ENCODE data around the gene PEX19. TPM values are rescaled to one million over a fixed set of nuclear protein-coding genes. Genes with fewer than 3 reads are reported as not detected.

PEX19 gene
- polyA plus RNA-seq, 1 donor from 2014 or later, result 51.6 TPM

DNA sequence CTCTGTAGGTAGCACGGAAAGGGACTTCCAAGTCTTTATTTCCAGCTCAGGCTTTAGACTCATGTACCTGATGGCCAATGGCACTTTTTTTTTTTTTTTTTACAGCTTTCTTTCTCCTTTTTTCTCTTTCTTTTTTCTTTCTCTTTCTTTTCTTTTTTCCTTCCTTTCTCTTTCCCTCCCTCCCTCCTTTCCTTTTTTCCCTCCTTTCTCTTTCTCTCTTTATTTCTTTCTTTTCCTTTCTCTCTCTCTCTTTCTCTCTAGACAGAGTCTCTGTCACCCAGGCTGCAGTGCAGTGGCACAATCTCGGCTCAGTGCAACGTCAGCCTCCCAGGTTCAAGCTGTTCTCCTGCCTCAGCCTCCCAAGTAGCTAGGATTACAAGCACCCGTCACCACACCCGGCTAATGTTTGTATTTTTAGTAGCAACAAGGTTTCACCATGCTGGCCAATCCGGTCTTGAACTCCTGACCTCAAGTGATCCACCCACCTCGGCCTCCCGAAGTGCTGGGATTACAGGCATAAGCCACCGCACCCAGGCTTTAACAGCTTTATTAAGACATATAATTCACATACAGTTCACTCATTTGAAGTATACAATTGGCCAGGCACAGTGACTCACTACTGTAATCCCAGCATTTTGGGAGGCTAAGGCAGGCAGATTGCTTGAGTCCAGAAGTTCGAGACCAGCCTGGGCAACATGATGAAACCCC lies 17.5 kb downstream of the PEX19 start:
- no peak for TF ChIP-seq EP300 (conservative IDR thresholded peaks at IDR 0.05; ENCODE audit: poor library complexity, severe bottlenecking)
- no peak for TF ChIP-seq SMC3 (conservative IDR thresholded peaks at IDR 0.05; ENCODE audit: poor library complexity)
- no peak for TF ChIP-seq EZH2 (IDR thresholded peaks at IDR 0.05; ENCODE audit: borderline replicate concordance, insufficient read depth, low read length, poor library complexity, severe bottlenecking)
- TF ChIP-seq REST (IDR thresholded peaks at IDR 0.05; ENCODE audit: borderline replicate concordance), result no peak
- no peak for TF ChIP-seq RAD21 (conservative IDR thresholded peaks at IDR 0.05)
- TF ChIP-seq POLR2AphosphoS5 (IDR thresholded peaks at IDR 0.05), result no peak
- TF ChIP-seq, protein P1, sequence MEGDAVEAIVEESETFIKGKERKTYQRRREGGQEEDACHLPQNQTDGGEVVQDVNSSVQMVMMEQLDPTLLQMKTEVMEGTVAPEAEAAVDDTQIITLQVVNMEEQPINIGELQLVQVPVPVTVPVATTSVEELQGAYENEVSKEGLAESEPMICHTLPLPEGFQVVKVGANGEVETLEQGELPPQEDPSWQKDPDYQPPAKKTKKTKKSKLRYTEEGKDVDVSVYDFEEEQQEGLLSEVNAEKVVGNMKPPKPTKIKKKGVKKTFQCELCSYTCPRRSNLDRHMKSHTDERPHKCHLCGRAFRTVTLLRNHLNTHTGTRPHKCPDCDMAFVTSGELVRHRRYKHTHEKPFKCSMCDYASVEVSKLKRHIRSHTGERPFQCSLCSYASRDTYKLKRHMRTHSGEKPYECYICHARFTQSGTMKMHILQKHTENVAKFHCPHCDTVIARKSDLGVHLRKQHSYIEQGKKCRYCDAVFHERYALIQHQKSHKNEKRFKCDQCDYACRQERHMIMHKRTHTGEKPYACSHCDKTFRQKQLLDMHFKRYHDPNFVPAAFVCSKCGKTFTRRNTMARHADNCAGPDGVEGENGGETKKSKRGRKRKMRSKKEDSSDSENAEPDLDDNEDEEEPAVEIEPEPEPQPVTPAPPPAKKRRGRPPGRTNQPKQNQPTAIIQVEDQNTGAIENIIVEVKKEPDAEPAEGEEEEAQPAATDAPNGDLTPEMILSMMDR (IDR thresholded peaks at IDR 0.05; ENCODE audit: poor library complexity, severe bottlenecking), result no peak
- Histone ChIP-seq H3K9ac (ENCODE audit: low read length) (no peak overlapping the region), H3K4me3 (ENCODE audit: low read length) (no peak overlapping the region), H3K27me3 (ENCODE audit: insufficient read depth, low read depth, low read length) (no peaks in the 10 kb centered on the region), H3K9me3 (ENCODE audit: low read length) (no peaks in the 10 kb centered on the region), H3K36me3 (ENCODE audit: insufficient read depth, low read length) (no peaks in the 10 kb centered on the region), H3F3A (ENCODE audit: insufficient read depth, low read length, poor library complexity, severe bottlenecking) (no peaks in the 10 kb centered on the region), H2AFZ (ENCODE audit: low read depth, low read length) (no peak overlapping the region), H3K79me2 (replicated peaks; ENCODE audit: insufficient read depth, low read length) (no peaks in the 10 kb centered on the region), H3K9me2 (ENCODE audit: insufficient read depth, low read length) (no peaks in the 10 kb centered on the region), H4K20me1 (ENCODE audit: insufficient read depth) (no peaks in the 10 kb centered on the region), H3K27ac (ENCODE audit: low read length) (no peak overlapping the region), H3K4me2 (ENCODE audit: low read length) (no peak overlapping the region)

DNA sequence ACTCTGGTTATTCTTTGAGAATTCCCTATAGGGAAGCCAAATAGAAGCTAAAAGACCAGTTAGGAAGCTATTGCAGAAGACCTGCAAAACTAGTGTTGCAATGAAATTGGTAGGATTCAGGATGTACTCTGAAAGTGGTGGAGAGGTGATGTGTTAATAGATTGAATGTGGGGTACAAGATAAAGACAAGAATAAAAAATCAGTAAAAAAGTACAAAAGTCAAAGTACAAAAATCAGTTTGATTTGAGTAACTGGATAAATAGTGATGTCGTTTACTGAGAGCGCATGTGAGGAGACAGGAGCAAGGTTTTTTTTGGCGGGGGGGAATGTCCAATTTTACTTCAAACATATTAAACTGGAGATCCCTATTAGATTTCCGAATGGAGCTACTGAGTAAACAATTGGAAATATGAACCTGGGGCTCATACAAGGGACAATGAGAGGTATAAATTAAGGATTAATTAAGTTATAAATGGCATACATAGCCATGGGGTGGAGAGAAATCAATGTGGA lies 20.1 kb downstream of the PEX19 start:
- Histone ChIP-seq H3K9me2 (ENCODE audit: insufficient read depth, low read length) (no peaks in the 10 kb centered on the region), H3F3A (ENCODE audit: insufficient read depth, low read length, poor library complexity, severe bottlenecking) (no peaks in the 10 kb centered on the region), H3K27me3 (ENCODE audit: insufficient read depth, low read depth, low read length) (no peaks in the 10 kb centered on the region), H3K4me3 (ENCODE audit: low read length) (no peak overlapping the region), H3K9ac (ENCODE audit: low read length) (no peak overlapping the region), H3K79me2 (replicated peaks; ENCODE audit: insufficient read depth, low read length) (peaks cover 23% of the 10 kb centered on the region), H3K4me2 (ENCODE audit: low read length) (no peak overlapping the region), H4K20me1 (ENCODE audit: insufficient read depth) (no peaks in the 10 kb centered on the region), H3K36me3 (ENCODE audit: insufficient read depth, low read length) (no peaks in the 10 kb centered on the region), H3K9me3 (ENCODE audit: low read length) (no peaks in the 10 kb centered on the region), H2AFZ (ENCODE audit: low read depth, low read length) (no peak overlapping the region), H3K27ac (ENCODE audit: low read length) (no peak overlapping the region)
- TF ChIP-seq MXI1 (conservative IDR thresholded peaks at IDR 0.05; ENCODE audit: poor library complexity, severe bottlenecking) (no peak), EZH2 (IDR thresholded peaks at IDR 0.05; ENCODE audit: borderline replicate concordance, insufficient read depth, low read length, poor library complexity, severe bottlenecking) (no peak)

Measured in neural cell (in vitro differentiated cells).